Loucy (cell line): Measurements from ENCODE around the gene CENPP.

Experiments used
- CTCF ChIP-seq: fragments of 200-600 bp; sonication (generic); conservative IDR thresholded peaks from 2 replicates; pipeline ENCODE4 v1.5.1; 2014; ENCODE audit warnings: mild to moderate bottlenecking, antibody characterized with exemption, low read length
- EZH2phosphoT487 ChIP-seq: fragments of 200-600 bp; IDR thresholded peaks from 2 replicates; pipeline ENCODE4 v1.6.1; 2018; ENCODE audit warnings: antibody characterized with exemption, mild to moderate bottlenecking, moderate library complexity, borderline replicate concordance

GRCh38 chr9:92612816-92613215 lies 287.1 kb downstream of the CENPP start:
- no peak for TF ChIP-seq EZH2phosphoT487
- no peak for TF ChIP-seq CTCF
